ENCODE results near the gene ASTN2.

DNA sequence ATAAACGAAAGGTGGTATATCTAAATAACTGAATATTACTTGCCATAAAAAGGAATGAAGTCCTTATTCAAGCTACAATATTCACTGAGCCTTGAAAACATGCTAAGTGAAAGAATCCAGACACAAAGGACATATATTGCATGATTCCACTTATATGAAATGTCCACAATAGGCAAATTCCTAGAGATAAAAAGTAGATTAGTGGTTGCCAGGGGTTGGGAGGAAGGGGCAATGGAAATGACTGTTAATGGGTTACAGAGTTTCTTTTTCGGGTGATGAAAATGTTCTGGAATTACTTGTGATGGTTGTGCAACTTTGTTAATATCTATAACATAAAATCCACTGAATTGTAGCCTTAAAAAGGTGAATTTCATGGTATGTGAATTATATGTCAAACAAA is 954.8 kb downstream of the ASTN2 start:
- TF ChIP-seq, protein P1, sequence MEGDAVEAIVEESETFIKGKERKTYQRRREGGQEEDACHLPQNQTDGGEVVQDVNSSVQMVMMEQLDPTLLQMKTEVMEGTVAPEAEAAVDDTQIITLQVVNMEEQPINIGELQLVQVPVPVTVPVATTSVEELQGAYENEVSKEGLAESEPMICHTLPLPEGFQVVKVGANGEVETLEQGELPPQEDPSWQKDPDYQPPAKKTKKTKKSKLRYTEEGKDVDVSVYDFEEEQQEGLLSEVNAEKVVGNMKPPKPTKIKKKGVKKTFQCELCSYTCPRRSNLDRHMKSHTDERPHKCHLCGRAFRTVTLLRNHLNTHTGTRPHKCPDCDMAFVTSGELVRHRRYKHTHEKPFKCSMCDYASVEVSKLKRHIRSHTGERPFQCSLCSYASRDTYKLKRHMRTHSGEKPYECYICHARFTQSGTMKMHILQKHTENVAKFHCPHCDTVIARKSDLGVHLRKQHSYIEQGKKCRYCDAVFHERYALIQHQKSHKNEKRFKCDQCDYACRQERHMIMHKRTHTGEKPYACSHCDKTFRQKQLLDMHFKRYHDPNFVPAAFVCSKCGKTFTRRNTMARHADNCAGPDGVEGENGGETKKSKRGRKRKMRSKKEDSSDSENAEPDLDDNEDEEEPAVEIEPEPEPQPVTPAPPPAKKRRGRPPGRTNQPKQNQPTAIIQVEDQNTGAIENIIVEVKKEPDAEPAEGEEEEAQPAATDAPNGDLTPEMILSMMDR (IDR thresholded peaks at IDR 0.05), result no peak
- no peak for TF ChIP-seq POLR2A (IDR thresholded peaks at IDR 0.05)

Measured in thyroid gland (tissue), 4 donors.